CD4-positive, alpha-beta T cell treated with Interleukin-4 for 1 hour (primary cell): ENCODE data around the gene SFPQ.
"Not testable (repeated sequence)": the region's sequence is repeated elsewhere in the genome, so short reads cannot be mapped to it uniquely, and the experiment has no call there.

Experiments
- DNase-seq, 2 donors: peaks; one replicate each; pipeline ENCODE4 v3.0.0-alpha.2; 2020 to 2022

SFPQ gene

GRCh38 chr1:35137590-35137989, 55.4 kb downstream of the SFPQ start:
- DNase-seq, result not testable (repeated sequence)

GRCh38 chr1:35136780-35137179, 56.2 kb downstream of the SFPQ start:
- DNase-seq, result no peak
